Ureter (tissue), 1 donor: ENCODE measurements around the gene PARS2. TPM values are rescaled to one million over a fixed set of nuclear protein-coding genes. Genes with fewer than 3 reads are reported as not detected.

Experiments
- DNase-seq: peaks from one replicate; pipeline ENCODE4 v3.0.0-alpha.2; 2020; ENCODE audit warnings: low spot score
- total RNA-seq: library from RNA; stranded (reverse); gene quantifications from one replicate; pipeline ENCODE4 v1.2.4, GENCODE V29; 2023
- donor health status: DM: yes; HTN: yes; CAD: no.

The PARS2 gene
- total RNA-seq, result 6.2 TPM

GRCh38 chr1:54764133-54764921, at the start of gene PARS2:
Gene PARS2 (minus strand): TSS chr1:54764523. CDS start chr1:54759161, 5,362 bp downstream.
- peak; percentile 96 for DNase-seq

GRCh38 chr1:54814126-54814498, 49.8 kb upstream of the PARS2 start:
- peak; percentile 32 for DNase-seq

GRCh38 chr1:54813485-54814125, 49.3 kb upstream of the PARS2 start:
- DNase-seq, result peak; percentile 36

GRCh38 chr1:54812801-54813484, 48.6 kb upstream of the PARS2 start:
- peak; percentile 29 for DNase-seq

GRCh38 chr1:54811739-54812655, 47.7 kb upstream of the PARS2 start:
- peak; percentile 38 for DNase-seq

- peak; percentile 22 for DNase-seq
Measured at GRCh38 chr1:54811066-54811465, 46.7 kb upstream of the PARS2 start.

GRCh38 chr1:54810153-54810942, 46.0 kb upstream of the PARS2 start:
- DNase-seq, result peak; percentile 66

GRCh38 chr1:54809496-54810074, 45.3 kb upstream of the PARS2 start:
- peak; percentile 27 for DNase-seq

- peak; percentile 25 for DNase-seq
Measured at GRCh38 chr1:54808443-54809207, 44.3 kb upstream of the PARS2 start.

- DNase-seq, result peak; percentile 37
Measured at GRCh38 chr1:54807756-54808155, 43.4 kb upstream of the PARS2 start.

GRCh38 chr1:54806931-54807611, 42.7 kb upstream of the PARS2 start:
- peak; percentile 41 for DNase-seq

- peak; percentile 32 for DNase-seq
Measured at GRCh38 chr1:54805981-54806381, 41.7 kb upstream of the PARS2 start.

- peak; percentile 5 for DNase-seq
Measured at GRCh38 chr1:54805466-54805865, 41.1 kb upstream of the PARS2 start.

- DNase-seq, result no peak
Measured at GRCh38 chr1:54804471-54805132, 40.3 kb upstream of the PARS2 start.

- no peak for DNase-seq
Measured at GRCh38 chr1:54803761-54804470, 39.6 kb upstream of the PARS2 start.

- peak; percentile 76 for DNase-seq
Measured at GRCh38 chr1:54800899-54801759, 36.8 kb upstream of the PARS2 start, which contains the start of gene TTC22. Gene TTC22 (minus strand): TSS chr1:54801323. CDS start chr1:54801163, 160 bp downstream.
